GM19025 (cell line): ENCODE data around the gene NDUFC2.
"Not testable (repeated sequence)": the region's sequence is repeated elsewhere in the genome, so short reads cannot be mapped to it uniquely, and the experiment has no call there.

Experiments
- ATAC-seq: cut with Tn5 transposase; IDR thresholded peaks from one replicate; pipeline ENCODE4 v1.9.1; 2021; ENCODE audit warnings: mild to moderate bottlenecking, low read depth, moderate library complexity; ENCODE audit not compliant: unreplicated experiment

Gene NDUFC2

GRCh38 chr11:78033040-78033439 lies 46.6 kb downstream of the NDUFC2 start:
- no peak for ATAC-seq

GRCh38 chr11:78032090-78032489 lies 47.6 kb downstream of the NDUFC2 start:
- ATAC-seq, result no peak

- ATAC-seq, result no peak
Observed at GRCh38 chr11:78031629-78032028, 48.0 kb downstream of the NDUFC2 start.

- ATAC-seq, result no peak
Observed at GRCh38 chr11:78030429-78031325, 49.0 kb downstream of the NDUFC2 start.

- ATAC-seq, result not testable (repeated sequence)
Observed at GRCh38 chr11:78028423-78028822, 51.2 kb downstream of the NDUFC2 start.

GRCh38 chr11:78027759-78028158 lies 51.9 kb downstream of the NDUFC2 start:
- ATAC-seq, result no peak

GRCh38 chr11:78025378-78025777 lies 54.3 kb downstream of the NDUFC2 start:
- no peak for ATAC-seq

- ATAC-seq, result no peak
Observed at GRCh38 chr11:78023426-78023825, 56.2 kb downstream of the NDUFC2 start.

GRCh38 chr11:78022397-78023396 lies 57.0 kb downstream of the NDUFC2 start, which contains the start of gene KCTD14:
Gene KCTD14, minus strand, starts transcription at chr11:78023276. Its CDS starts 27 bp downstream, at chr11:78023249.
- no peak for ATAC-seq

GRCh38 chr11:78021611-78022010 lies 58.1 kb downstream of the NDUFC2 start:
- ATAC-seq, result no peak

GRCh38 chr11:78020246-78020645 lies 59.4 kb downstream of the NDUFC2 start:
- ATAC-seq, result no peak

- no peak for ATAC-seq
Observed at GRCh38 chr11:78019808-78020207, 59.9 kb downstream of the NDUFC2 start.
